Fibroblast of lung (primary cell): ENCODE measurements around the gene MAST1. TPM values are rescaled to one million over a fixed set of nuclear protein-coding genes. Genes with fewer than 3 reads are reported as not detected.
A peak's percentile ranks its signal among the peaks of the same experiment; 100 is the strongest.

Experiments used
- DNase-seq, 2 donors: peaks; one replicate each; pipeline versions ENCODE4 v3.0.0 to v3.0.0-alpha.2; 2010; ENCODE audit warnings: low read depth in 2 of 2
- H2AFZ ChIP-seq: 2 replicates; pipeline ENCODE4 v1.5.1; 2012; ENCODE audit warnings: low read length, control low read depth, inconsistent platforms
- H3K27ac ChIP-seq: 2 replicates; pipeline ENCODE4 v1.5.1; 2011; ENCODE audit warnings: low read length, control low read depth; ENCODE audit not compliant: insufficient read depth
- H3K27me3 ChIP-seq: 2 replicates; pipeline ENCODE4 v1.5.1; 2011; ENCODE audit warnings: mild to moderate bottlenecking, low read length; ENCODE audit not compliant: control insufficient read depth, insufficient read depth
- H3K36me3 ChIP-seq: 2 replicates; pipeline ENCODE4 v1.5.1; 2011; ENCODE audit warnings: low read length; ENCODE audit not compliant: control insufficient read depth, insufficient read depth
- H3K4me1 ChIP-seq: 2 replicates; pipeline ENCODE4 v1.5.1; 2011; ENCODE audit warnings: low read length; ENCODE audit not compliant: control insufficient read depth, insufficient read depth; ENCODE audit errors: extremely low read depth
- H3K4me2 ChIP-seq: 2 replicates; pipeline ENCODE4 v1.5.1; 2011; ENCODE audit warnings: low read length, control low read depth; ENCODE audit not compliant: insufficient read depth; ENCODE audit errors: extremely low read depth
- H3K4me3 ChIP-seq, 4 experiments: fragments of 200-600 bp in 1 of 4; sonication (generic) in 1 of 4; replicated peaks in 1 of 4; 2 replicates each; pipeline ENCODE4 v1.5.1; 2011 to 2016; ENCODE audit warnings: low read length in 4 of 4, low read depth in 3 of 4, mild to moderate bottlenecking in 3 of 4, control low read depth in 2 of 4, inconsistent platforms in 1 of 4, mixed read lengths in 1 of 4; ENCODE audit not compliant: insufficient read depth in 1 of 4; ENCODE audit errors: control extremely low read depth in 1 of 4
- H3K79me2 ChIP-seq: 2 replicates; pipeline ENCODE4 v1.5.1; 2012; ENCODE audit warnings: mild to moderate bottlenecking, low read length, inconsistent platforms; ENCODE audit not compliant: control insufficient read depth, insufficient read depth
- H3K9ac ChIP-seq: 2 replicates; pipeline ENCODE4 v1.5.1; 2011; ENCODE audit warnings: mild to moderate bottlenecking, low read length, control low read depth; ENCODE audit not compliant: insufficient read depth
- H3K9me3 ChIP-seq: 2 replicates; pipeline ENCODE4 v1.5.1; 2012; ENCODE audit warnings: low read depth, low read length; ENCODE audit not compliant: control insufficient read depth, insufficient read depth
- H4K20me1 ChIP-seq: 2 replicates; pipeline ENCODE4 v1.5.1; 2011; ENCODE audit warnings: low read length; ENCODE audit not compliant: control insufficient read depth, insufficient read depth; ENCODE audit errors: extremely low read depth
- CTCF ChIP-seq, 2 donors: IDR thresholded peaks in 1 of 2; conservative IDR thresholded peaks in 1 of 2; 1 replicate in 1 of 2; 2 replicates in 1 of 2; pipeline ENCODE4 v1.5.1; 2011 to 2012; ENCODE audit warnings: low read length in 2 of 2, control low read depth in 1 of 2, inconsistent platforms in 1 of 2, low read depth in 1 of 2, mild to moderate bottlenecking in 1 of 2
- EZH2 ChIP-seq: IDR thresholded peaks from 2 replicates; pipeline ENCODE4 v1.5.1; 2012; ENCODE audit warnings: low read length, control low read depth, mild to moderate bottlenecking; ENCODE audit errors: missing control alignments
- polyA plus RNA-seq, 2 donors: library from polyadenylated mRNA; depleted of rRNA in 1 of 2; stranded (reverse) in 1 of 2; unstranded in 1 of 2; fragments of >200 nt; gene quantifications; 2 replicates each; pipeline ENCODE4 v1.2.1, GENCODE V29; 2011 to 2012; ENCODE audit warnings: missing spikeins in 1 of 2
- total RNA-seq: library from RNA; depleted of rRNA; stranded (reverse); fragments of >200 nt; gene quantifications from 2 replicates; pipeline ENCODE4 v1.2.1, GENCODE V29; 2014

Gene MAST1
- total and polyA plus RNA-seq, 2 donors (not counting 1 experiment from before 2014, with no cell fraction given) = 0.30 to 1.3 TPM

GRCh38 chr19:12836529-12836863 lies 1.8 kb upstream of the MAST1 start:
- Histone ChIP-seq H2AFZ (no peak overlapping the region), H3K27me3 (peaks cover 67% of the 10 kb centered on the region), H3K4me2 (no peak overlapping the region), H3K27ac (no peak overlapping the region), H3K9ac (no peak overlapping the region), H3K4me1 (peaks cover 3% of the 10 kb centered on the region), H3K79me2 (no peaks in the 10 kb centered on the region), H3K36me3 (no peaks in the 10 kb centered on the region), H3K4me3 (no peak overlapping the region), H3K9me3 (no peaks in the 10 kb centered on the region), H4K20me1 (no peaks in the 10 kb centered on the region)
- TF ChIP-seq EZH2 (peak; percentile 4), CTCF (conservative IDR thresholded peaks at IDR 0.05 in 1 of 2, IDR thresholded peaks at IDR 0.05 in 1 of 2; ENCODE audit: low read depth in 1 of 2, low read length in 2 of 2) (no peak)
- DNase-seq = no peak

- Histone ChIP-seq H3K9me3 (no peaks in the 10 kb centered on the region), H3K27me3 (peaks cover 71% of the 10 kb centered on the region), H3K27ac (no peak overlapping the region), H3K36me3 (no peaks in the 10 kb centered on the region), H4K20me1 (no peaks in the 10 kb centered on the region), H3K79me2 (no peaks in the 10 kb centered on the region), H3K9ac (no peak overlapping the region), H3K4me2 (no peak overlapping the region), H2AFZ (no peak overlapping the region), H3K4me1 (peaks cover 3% of the 10 kb centered on the region), H3K4me3 (no peak overlapping the region)
- no peak for DNase-seq
- TF ChIP-seq CTCF (conservative IDR thresholded peaks at IDR 0.05 in 1 of 2, IDR thresholded peaks at IDR 0.05 in 1 of 2; ENCODE audit: low read depth in 1 of 2, low read length in 2 of 2) (no peak), EZH2 (no peak)
Observed at GRCh38 chr19:12837225-12837624, 1.1 kb upstream of the MAST1 start.

GRCh38 chr19:12838886-12839756 lies 806 bp downstream of the MAST1 start:
- DNase-seq = no peak
- no peak overlapping the region for H3K9ac ChIP-seq
- H3K36me3 ChIP-seq = no peaks in the 10 kb centered on the region
- H3K27ac ChIP-seq = no peak overlapping the region
- H3K79me2 ChIP-seq = no peaks in the 10 kb centered on the region
- no peak overlapping the region for H3K4me3 ChIP-seq
- no peak overlapping the region for H3K4me2 ChIP-seq
- no peaks in the 10 kb centered on the region for H3K9me3 ChIP-seq
- H2AFZ ChIP-seq = no peak overlapping the region
- no peaks in the 10 kb centered on the region for H4K20me1 ChIP-seq
- H3K27me3 ChIP-seq = peaks cover 64% of the 10 kb centered on the region
- peaks cover 3% of the 10 kb centered on the region for H3K4me1 ChIP-seq
- TF ChIP-seq CTCF (conservative IDR thresholded peaks at IDR 0.05 in 1 of 2, IDR thresholded peaks at IDR 0.05 in 1 of 2; ENCODE audit: low read depth in 1 of 2, low read length in 2 of 2) (no peak), EZH2 (peak; percentile 89)
